GDM1 (cell line): ENCODE results near the gene NDUFB2.
"Not testable (repeated sequence)": the region's sequence is repeated elsewhere in the genome, so short reads cannot be mapped to it uniquely, and the experiment has no call there.

Experiments used
- DNase-seq: peaks from one replicate; lab custom pipeline; 2025; lab: John Stamatoyannopoulos, UW

The NDUFB2 gene

DNA sequence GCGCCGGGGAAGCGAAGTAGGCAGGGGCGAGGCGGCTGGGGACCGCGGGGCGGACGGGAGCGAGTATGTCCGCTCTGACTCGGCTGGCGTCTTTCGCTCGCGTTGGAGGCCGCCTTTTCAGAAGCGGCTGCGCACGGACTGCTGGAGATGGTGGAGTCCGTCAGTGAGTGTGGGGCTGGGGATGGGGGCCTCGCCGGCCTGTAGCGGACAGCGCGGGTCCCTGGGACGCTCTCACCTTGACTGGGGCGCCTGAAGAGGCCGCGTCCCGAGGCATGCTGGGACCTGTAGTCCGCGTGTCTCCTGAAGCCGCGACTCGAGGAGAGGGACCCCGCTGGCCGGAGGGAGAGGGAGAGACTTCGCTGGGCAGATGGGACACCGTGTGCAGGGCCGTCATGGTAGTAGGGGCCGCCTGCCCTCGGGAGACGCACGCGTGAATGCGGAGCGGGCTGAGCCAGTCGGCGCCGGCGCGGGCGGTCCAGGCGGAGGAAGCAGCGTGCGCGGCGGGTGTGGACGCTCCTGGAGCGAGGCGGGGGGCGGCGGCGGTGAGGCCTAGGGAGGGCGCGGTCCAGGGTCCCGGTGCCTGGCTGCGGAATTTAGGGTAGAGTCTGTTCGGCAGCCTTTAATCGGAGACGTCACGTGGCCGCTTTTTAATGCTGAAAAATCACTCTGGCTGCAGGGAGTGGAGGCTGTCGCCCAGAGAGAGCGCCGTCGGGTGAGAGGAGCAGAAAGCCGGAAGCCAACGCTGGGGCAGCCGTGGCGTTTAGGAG is at the start of gene NDUFB2:
TSS of gene NDUFB2 (plus strand) at position 29 of the 767 bp plus-strand sequence. CDS start at position 66, 37 bp downstream.
- peak; percentile 86 for DNase-seq

DNA sequence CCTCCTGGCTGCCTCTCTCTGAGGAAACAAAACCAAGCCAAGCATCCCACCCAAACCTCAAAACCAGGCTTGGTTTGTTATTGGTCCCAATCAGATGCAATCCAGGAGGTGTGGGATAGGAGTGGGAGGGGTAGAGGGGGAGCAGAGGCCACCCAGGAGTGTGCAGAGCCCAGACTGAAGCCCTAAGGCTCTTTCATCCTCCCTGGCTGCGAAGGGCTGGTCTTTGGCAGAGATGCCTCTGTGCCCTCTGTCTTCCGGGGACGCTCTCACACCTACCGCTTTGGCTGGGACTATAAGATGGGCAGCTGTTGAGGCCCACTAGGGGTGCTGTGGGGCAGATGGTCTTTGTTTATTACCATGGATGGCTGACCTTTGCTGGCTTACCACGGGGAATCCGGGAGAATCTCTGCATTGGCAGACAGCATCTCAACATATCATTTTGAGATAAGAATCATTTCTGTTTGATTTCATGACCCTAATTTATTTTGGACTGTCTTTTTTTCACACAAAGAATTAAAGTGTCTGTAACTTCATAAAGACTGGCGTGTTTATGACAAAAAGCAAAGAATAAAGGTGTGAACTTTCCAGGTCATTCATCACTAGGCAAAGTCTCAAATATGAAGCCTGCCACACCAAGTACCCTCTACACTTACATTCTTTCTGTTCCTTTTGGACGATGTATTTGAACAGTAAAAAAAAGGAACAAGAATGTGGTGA is 49.4 kb upstream of the NDUFB2 start:
- no peak for DNase-seq

DNA sequence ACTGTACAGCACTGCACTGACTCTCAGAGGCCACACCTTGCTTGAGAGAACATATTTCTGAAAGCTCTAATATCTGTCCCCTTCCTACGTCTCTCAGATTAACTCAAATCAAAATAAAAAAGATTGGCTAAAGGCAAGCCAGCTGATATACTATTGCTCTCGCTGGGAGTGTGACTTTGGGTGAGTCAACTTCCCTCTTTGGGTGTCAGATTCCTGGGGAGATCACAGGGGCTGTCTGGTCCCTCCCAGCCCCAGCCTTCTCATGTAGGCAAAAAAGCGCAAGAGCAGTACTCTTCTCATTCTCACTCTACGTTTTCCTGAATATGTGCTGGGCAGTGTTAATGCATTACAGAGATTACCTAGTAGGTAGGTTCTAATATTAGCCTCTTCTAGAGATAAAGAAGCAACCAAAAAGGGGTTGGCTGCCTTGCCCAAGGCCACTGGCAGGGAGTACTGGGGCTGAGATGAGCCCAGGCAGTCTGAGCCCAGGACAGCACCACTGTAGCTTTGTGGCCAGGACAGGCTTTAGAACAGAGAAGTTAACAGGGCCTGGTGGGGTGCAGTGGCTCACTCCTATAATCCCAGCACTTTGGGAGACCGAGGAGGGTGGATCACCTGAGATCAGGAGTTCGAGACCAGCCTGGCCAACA is 46.8 kb upstream of the NDUFB2 start:
- DNase-seq = no peak

DNA sequence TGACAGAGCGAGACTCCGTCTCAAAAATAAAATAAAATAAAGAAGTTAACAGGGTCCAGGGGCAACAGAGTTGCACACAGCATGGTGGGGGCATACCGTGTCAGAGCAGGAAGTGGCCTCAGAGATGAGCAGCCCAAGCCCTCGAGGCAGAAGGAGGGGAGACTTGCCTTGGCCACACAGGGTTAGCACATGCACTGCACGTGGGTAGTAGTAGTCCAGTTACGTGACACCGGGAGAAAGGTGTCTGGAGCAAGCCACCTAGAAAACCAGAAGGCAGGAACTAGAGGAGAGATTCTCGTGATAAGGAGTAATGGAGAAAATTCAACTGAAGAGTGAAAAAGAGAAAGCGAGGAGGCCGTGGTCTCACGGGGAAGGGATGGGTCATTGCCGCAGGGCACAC is 46.1 kb upstream of the NDUFB2 start:
- no peak for DNase-seq

DNA sequence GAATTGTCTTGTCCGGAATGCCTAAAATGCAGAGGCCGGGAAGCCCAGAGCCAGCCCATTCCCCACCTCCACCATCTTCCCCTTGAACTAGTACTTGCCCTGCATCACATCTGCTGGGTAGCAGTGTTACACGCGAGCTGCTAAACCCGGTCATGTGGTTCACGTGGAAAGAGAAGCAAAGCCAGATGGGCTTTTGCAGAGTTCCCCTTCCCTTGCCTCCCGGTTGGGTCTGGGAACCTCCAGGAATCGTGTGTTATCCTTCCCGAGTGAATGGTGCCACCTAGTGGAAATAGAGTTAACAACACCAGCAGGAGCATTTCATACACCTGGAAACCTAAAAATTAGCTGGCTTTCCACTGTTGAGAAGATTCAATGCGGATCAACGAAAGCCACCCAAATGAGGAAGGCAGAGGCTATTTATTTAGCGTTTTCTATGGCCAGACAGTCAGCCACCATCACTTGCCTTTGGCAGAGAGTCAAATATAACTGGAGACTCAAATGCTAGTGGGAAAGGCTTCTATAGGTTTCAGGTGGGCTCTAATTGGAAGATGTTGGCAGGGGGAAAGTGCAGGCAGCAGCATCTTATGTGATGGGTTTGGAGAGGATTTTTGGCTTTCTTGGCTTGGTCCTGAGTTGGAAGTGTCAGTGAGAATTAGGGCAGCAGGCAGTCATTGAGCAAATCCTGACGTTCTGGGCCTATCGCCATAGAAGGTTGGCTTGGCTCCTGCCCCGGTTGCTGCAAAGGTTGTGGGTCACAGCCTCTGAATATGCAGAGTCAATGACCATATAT is 43.0 kb upstream of the NDUFB2 start:
- DNase-seq = no peak

DNA sequence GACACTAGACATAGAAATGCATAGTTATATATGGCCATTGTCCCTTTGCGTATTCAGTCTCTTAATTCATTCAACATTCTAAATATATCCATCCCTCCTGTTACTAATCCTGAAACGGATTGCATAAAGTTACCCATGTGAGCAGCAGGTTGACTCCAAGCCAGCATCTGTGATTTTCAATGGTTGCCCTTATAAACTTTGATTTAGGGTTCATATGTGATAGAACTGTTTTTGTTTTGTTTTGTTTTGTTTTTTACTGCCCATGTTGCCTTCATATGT is 42.5 kb upstream of the NDUFB2 start:
- no peak for DNase-seq

DNA sequence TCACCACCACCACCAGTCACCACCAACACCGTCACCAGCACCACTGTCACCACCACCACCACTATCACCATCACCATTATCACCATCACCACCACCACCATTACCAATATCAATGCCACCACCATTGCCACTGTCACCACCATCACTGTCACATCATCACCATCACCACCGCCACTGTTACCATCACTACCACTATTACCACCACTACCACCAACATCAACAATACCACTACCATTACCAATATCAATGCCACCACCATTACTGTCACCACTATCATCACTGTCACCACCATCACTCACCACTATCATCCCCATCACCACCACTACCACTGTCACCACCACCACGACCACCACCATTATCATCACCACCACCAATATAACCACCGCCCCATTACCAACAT is 41.8 kb upstream of the NDUFB2 start:
- DNase-seq = no peak

DNA sequence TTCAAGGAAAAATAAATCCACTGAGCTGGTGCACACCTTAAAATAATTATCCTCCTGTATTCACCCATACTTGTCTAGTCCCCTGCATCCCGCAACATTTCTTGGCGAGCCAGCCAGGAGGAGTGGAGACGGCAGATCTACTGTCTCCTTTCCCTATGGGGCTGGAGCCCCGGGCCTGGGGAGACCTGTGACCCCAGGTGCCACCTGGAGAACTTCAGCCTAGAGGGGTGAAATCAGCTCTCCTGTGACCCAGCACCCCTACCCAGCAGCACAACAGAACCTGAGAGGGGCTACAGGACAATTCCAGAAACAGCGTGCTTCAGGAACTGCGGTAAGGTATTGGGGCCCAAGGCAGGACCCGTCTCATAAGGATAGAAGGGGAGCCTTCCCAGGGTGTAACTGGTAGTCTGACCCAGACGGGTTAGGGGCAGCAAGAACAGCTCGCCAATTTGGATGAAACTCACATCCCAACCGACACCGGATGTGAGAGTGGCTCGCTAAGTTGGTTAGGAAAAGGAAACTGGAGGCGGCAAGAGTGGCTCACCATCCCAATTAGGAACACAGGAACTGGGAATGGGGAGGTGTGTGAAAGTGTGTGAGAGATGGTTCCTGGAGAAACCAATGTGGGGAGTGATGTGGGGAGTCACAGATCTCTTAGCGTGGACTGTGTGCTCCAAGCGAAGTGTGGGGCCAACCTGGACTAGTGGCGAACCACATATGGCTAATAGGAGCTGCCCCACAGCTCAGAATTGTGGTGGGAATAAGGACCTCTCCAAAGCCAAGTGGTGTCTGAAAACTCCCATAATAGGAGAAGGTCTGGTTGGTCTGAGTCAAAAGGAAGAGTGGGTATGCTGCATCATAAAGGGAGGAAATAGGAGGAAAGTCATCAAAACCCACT is 40.7 kb upstream of the NDUFB2 start:
- DNase-seq = no peak

DNA sequence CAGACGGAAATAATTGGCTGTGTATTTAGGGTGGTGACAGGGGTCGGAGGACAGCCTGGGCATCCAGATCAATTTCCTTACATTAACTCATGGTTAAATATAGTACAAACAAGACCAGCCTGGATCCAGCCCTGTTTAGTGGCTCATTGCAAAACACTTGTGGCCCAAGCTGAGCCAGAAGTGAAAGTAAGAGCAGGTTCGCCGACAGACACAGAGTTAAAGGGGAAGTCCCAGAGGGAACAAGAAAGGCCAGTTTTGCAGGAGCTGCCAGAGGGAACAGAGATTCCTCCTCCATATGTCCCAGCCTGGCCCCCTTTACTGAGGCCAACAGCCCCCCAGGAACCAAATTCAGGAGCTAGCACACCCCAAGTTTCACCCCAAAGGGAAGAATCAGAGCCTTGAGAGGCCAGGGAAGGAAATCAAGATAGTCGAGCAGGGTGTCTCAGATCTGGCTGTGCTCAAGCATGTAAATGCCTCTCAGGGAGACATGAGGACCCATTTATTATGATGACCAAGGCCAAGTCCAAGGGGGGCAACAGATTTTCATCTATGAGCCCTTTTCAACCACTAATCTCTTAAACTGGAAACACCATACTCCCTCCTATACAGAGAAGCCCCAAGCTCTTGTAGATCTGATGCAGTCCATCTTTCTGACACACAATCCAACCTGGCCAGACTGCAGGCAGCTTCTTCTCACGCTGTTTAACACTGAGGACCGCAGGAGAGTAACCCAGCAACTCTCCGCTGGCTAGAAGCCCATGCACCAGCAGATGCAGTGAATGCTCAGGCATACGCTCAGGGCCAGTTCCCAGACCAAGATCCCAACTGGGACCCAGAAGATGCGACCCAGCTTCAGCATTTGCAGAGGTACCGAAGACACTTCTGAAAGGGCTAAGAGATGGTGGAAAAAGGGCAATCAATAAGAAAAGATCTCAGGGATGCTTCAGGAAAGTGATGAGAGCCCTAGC is 39.7 kb upstream of the NDUFB2 start:
- DNase-seq = peak; percentile 48

DNA sequence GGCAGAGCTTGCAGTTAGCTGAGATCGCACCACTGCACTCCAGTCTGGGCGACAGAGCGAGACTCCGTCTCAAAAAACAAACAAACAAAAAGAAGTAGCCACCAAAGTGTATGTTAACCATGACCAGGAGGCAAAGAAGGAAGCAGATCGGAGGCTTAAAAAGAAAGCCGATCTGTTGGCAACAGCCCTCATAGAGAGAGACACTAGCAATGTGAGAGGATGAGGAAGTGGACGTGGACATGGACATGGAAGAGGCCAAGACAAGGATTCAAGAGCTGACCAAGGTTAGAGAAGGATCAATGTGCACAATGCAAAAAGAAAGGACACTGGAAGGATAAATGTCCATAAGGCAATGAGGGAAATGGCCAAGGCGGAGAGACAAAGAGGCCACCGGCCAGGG is 38.6 kb upstream of the NDUFB2 start:
- DNase-seq = no peak

DNA sequence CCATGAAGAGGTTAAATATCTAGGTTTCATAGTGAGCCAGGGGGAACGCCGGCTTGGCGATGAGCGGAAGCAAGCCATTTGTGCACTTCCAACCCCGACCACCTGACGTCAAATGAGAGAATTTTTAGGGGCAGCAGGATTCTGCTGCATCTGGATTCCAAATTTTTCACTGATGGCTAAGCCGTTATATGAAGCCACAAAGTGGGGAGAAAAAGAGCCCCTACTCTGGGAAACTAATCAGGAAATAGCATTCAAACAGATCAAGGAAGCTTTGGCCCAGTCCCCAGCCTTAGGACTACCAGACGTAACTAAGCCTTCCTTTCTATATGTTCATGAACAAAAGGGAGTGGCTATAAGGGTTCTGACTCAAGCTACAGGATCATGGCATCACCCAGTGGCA is 36.7 kb upstream of the NDUFB2 start:
- DNase-seq = no peak

DNA sequence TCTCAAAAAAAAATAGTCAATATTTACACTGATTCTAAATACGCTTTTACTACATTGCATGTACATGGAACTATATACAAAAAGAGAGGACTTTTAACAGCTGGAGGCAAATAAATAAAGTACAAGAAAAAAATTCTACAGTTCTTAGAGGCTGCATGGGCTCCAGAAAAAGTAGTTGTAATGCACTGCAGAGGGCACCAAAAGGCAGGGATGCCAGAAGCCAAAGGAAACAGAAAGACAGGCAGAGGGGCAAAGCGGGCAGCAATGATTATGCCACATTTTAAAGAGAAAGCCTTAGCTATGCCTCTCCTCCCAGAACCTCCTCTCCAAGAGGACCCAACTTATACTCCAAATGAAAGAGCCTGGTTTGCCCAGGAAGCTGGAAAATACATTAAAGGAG is 35.4 kb upstream of the NDUFB2 start:
- DNase-seq = no peak

DNA sequence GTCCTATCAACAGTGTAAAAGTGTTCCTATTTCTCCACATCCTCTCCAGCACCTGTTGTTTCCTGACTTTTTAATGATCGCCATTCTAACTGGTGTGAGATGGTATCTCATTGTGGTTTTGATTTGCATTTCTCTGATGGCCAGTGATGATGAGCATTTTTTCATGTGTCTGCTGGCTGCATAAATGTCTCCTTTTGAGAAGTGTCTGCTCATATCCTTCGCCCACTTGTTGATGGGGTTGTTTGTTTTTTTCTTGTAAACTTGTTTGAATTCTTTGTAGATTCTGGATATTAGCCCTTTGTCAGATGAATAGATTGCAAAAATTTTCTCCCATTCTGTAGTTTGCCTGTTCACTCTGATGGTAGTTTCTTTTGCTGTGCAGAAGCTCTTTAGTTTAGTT is 33.6 kb upstream of the NDUFB2 start:
- DNase-seq = not testable (repeated sequence)

DNA sequence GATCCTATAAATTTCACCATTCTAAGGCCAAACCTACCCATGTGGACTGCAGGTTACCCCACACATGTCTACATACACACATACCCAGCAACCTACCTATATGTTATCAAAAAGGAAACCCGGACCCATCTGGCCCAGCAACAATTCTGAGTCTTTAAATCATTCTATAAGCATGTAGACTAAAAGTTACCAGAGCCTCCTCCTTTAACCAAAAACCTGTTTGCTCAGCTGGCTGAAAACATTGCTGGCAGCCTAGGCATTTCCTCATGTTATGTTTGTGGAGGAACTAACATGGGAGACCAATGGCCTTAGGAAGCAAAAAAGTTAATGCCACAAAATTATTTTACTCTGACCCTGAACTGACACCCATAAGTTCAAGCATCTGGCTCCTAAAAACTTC is 29.0 kb upstream of the NDUFB2 start:
- no peak for DNase-seq

DNA sequence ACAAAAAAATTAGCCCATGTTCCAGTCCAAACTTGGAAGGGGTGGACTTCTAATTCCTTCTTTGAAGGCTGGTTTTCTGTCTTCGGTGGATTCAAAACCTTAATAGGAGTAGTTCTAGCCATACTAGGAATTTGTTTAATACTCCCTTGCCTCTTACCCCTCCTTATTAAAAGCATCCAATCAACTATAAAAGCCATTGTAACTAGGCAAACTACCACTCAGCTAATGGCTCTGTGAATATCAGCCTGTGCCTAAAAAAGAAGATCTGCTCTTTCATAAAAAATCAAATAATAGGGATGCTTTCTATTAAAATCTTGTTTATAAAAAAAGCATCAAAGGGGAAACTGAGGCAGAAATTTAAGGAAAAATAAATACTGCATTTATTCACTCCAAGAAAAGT is 27.9 kb upstream of the NDUFB2 start:
- DNase-seq = no peak

DNA sequence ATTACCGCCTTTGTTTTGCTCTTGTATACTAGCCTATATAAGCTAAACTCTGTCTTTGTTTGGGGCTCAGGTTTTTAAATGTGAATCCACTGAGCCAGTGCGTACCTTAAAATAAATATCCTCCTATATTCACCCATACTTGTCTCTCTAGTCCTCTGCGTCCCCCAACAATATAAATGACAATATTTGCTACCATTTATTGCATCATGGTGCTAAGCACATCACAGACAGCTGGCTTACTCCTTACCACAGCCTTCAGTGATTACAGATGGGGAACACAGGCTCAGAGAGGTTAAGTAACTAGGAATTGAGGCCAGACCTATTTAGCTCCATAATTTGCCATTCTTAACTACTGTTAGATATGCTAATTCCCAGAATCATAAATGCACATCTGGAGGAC is 27.2 kb upstream of the NDUFB2 start:
- DNase-seq = no peak

DNA sequence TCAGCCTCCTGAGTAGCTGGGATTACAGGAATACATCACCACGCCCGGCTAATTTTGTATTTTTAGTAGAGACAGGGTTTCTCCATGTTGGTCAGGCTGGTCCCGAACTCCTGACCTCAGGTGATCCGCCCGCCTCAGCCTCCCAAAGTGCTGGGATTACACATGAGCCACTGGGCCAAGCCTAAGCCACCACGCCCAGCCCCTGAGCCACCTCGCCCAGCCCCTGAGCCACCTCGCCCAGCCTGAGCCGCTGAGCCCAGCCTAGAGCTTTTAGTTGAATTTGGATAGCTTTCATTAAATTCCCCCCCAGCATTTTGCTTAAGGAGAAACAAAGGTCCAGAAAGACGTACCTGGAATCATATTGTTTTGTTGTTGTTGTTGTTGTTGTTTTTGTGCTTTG is 26.6 kb upstream of the NDUFB2 start:
- DNase-seq = not testable (repeated sequence)

DNA sequence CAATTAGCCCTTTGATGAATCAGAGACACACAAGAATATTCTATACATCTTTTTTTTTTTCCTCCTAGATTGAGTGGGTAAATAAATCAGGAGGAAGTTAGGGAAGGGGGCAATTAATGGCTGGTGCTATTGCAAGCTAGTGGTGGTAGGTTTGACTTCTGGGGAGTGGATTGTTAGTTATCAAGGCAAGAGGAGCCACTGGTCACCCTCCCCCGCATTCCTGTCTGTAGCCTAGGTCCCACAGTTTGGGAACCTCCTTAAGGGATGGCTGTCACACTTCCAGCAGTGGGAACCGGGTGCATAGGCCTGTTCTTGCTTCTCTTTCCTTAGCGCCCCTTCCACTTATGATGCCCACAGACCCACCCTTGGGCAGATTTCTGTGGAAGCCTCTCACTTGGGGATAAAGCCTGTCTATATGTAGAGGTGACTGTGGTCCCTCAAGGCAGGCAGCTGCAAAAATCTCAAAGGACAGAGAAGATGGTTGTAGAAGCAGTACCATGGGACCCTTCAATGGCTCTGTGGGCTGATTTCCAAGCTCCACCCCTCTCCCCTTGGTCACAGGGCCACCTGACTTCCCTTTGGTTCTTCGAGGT is 26.1 kb upstream of the NDUFB2 start:
- DNase-seq = no peak

DNA sequence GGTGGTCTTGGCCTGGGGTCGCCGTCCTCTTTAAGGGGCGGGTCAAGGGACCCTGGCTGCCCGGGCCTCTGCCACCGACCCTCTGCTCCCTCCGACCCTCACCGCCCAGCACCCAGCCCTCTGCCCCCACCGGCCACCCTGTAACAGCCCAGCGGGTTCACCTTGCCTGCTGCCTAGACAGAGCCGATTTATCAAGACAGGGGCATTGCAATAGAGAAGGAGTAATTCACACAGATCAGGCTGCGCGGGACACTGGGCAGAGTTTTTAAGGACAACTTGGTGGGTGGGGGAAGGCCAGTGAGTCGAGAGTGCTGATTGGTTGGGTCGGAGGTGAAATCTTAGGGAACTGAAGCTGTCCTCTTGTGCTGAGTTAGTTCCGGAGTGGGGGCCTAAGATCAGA is 24.5 kb upstream of the NDUFB2 start:
- DNase-seq = no peak
